HG03135 (cell line): ENCODE measurements around the gene DUSP15.
"Not testable (repeated sequence)": the region's sequence is repeated elsewhere in the genome, so short reads cannot be mapped to it uniquely, and the experiment has no call there.

Experiments
- ATAC-seq: cut with Tn5 transposase; IDR thresholded peaks from one replicate; pipeline ENCODE4 v1.9.1; 2021; ENCODE audit warnings: mild to moderate bottlenecking, moderate library complexity; ENCODE audit not compliant: unreplicated experiment

Gene DUSP15

DNA sequence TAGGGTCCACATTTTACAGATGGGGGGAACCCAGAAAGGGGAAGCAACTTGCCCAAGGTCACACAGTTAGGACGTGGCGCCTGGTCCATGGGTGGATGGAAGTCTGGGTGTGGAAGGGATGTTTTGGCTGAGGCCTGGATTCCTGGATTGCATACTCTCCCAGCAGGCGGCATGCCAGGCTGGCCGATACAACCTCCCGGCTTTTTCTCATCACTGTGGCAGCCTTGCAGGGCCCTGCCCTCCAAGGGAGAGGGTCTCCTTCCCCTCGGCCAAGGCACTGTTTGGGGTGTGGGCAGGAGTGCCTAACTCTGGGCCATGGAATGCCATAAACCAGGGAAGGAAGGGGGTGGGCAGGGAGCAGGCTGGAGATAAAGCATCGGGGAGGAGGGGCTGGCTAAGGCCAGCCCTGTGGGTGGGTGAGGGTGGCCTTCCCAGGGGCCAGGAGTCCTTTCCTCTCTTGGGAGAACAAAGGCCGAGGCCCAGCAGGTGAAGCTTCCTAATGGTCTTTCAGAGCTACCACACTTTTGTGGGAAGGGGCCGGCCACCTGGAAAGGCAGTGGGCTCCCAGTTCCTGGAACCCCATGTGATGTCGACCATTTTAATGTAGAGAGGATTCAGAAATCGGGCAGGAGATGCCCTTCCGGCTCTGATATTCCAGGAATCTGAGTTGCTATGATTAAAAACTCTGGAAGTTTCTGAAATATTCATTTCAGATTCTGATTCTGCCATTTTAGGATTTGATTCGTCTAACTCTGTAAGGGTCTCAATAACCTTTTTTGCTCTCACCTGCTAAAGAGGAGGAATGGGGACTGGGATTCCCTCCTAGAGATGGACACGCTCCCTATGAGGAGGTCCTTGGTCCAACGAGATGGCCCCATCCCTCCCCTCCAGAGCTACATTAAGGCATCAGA lies 29.2 kb downstream of the DUSP15 start:
- no peak for ATAC-seq

DNA sequence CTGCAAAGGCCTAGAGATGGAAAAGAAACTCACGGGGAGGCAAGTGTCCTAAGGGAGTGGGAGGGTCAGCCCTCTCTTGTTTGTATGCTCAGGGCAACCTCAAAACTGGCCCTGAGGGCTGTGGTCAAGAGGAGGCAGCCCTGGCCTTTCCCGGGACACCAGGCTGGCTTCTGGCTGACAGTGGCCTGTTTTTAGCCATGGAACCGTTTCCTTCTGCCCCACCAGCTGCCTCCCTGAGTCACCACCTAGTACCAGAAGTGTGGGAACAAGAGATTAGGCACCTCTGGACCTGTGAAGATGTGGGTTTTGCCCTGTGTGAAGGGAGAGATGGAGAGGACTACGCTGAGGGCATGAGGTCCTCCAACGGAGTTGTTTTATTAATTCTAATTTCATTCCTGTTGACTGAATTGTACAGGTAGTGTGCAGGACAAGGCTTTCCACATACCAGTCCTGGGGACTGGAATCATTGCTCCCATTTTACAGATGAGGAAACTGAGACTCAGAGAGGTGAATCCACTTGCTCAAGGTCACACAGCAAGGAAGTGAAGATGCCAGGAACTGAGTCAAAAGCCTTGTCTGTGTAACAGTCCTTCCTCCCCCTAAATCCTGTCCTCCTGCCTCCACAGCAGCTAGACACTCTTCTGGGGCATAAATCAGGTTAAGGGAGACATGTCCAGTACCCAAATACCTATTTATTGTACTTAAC lies 30.4 kb downstream of the DUSP15 start:
- ATAC-seq = no peak

DNA sequence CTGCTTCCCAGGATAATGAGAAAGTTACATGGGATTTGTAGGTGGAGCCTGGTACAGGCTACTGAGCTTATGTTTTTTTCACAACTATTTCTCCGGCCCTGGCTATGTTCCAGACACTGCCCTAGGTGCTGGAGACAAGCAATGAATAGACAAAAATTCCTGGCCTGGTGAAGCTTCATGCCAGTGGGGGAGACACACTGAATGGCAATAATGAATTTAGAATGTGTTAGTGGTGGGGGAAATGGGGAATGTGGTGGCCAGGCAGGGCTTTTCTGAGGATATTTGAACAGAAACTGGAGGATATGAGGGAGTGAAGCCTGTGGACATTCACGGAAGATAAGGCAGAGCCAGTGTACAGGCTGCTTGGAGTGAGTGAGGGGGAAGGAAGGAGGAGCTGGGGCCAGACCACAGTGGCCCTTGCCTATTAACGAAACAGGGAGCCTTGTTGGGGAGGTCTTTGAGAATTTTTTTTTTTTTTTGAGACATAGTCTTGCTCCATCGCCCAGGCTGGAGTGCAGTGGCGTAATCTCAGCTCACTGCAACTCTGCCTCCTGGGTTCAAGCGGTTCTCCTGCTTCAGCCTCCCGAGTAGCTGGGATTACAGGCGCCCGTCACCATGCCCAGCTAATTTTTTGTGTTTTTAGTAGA lies 31.6 kb downstream of the DUSP15 start:
- ATAC-seq = no peak

DNA sequence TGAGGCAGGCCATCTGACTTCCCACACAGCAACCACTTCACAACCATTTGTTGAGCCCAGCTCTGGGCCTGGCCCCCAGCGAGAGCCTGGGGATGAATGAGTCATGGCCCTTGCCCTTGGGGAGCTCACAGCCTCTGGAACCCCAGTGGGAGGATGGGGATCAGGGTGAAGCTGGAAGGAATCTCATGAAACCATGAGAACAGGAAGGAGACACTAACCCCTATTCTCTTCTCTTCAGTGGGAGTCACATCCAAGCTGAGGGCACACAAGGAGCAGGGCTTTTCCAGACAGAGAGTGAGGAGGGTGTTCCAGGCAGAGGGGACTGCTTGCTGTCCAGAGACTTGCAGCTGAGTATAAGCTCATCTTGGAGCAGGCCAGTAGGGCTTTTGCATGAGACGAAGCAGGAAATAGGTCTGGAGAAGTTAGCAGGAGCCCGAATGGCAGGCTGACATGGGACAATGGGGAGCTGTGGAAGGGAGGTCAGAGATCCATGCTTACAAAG lies 32.4 kb downstream of the DUSP15 start:
- no peak for ATAC-seq

DNA sequence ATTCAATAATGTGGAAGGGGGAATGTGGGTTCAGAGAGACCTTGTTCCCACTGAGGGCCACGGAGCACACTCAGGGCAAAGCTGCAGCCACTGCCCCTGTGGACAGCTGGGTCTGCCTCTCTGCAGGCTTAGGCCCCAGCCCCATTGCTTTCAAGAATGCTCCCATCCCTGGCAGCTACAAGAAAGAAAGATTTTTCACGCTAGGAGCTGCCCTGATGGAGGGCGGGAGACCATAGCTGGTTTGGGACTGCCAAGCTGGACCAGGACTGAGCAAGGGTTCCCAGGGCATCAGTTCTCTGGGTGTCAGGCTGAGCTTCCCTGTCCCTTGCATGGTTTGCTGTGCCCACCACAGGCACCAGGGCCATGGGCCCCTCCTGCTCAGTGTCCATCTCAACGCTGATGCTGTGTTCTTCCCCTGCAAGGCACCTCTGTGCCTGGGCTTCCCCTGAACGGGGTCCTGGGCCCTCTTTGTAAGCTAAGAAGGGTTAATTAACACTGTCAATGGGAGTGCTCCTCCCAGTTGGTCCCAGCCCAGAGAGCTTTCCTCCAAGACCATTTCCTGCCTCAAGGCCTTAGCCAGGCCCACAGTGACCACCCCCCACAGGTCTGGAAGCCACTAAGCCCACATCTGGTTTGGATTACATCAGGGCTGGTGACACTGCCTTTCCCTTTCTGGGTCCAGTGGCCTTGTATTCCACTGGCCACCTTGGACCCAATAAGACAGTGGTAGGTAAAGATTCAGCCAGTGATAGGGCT lies 33.3 kb downstream of the DUSP15 start:
- no peak for ATAC-seq

DNA sequence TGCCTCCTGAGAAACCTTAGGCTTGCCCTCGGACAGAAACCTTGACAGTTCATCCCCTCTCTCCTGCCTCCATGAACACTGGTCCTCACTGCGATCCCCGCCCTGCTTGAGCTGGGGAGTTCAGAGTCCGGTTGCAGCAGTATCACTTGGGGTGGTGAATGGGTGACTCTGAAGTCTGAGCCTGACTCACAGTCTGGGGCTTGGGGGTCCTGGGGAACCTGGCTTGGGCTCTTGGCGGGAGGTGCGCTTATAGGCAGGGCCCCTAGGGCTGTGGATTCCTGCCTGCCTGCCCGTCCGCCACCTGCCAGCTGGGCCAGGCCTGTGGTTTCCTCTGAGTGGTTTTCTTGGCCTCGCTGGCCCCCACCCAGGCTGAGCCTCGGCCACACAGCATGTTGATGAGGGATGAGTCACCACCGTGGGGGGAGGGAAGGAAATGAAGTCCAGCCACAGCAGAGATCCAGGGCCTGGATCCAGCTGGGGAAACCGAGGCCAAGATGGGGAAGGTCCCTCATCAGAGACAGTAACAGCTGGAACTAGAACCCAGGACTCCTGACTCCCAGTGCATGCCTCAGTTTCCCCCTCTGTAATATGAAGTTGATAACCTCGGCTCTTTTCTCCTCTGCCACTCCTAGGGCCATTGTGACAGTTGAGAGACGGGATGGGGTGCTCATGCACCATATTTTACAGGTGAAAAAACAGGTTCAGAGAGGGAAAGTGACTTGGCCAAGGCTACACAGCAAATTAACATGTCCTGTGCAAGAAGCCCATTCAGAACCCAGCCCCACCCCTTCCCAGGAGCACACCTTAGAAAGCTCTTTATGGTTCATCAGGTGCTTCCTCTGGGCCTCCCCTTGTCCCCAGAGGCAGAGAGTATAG lies 34.1 kb downstream of the DUSP15 start:
- ATAC-seq = peak; percentile 68

DNA sequence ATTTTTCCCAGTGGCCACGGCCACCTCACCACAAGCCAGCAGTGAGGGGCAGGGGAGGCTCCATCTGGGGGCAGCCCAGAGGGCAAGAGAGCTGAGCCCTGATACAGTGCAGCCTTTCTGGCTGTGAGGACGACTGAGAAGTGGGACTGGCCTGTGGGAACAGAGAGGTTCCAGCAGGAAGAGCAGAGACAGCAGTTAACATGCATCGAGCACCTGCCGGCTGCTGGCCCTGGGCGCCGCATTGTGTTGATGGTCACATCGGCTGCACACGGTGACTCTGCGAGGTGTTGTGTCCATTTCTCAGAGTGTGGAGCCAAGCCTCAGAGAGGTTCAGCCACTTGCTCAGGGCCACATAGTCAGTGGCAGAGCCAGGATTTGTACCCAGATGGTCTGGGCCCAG lies 34.8 kb downstream of the DUSP15 start:
- peak; percentile 16 for ATAC-seq

DNA sequence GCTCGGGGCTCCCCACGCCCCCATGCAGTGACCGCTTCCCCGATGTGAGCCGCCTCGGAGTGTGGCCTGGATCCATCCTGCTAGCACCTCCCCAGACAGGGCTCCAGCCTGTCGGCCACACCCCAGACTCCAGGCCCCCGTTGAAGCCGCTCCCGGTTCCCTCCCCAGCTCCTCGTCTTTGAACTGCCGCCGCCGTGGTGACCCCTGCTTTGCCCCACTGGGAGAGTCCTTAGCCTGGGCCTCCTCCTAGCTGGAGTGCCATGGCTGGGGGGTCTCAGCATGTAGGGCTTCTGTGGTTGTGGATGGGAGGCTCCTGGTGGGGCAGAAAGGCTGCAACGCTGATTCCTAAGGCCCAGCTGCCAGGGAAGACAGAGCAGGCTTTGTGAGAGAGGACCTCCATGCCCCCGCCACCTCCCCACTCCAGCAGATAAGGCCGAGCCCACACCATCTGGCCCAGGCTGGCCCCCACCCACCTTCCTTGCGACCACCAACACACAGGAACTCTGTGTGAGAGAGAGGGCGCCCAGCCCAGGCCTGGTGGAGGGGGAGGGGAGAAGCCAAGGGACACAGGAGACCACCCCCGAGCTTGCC lies 36.3 kb downstream of the DUSP15 start:
- no peak for ATAC-seq

DNA sequence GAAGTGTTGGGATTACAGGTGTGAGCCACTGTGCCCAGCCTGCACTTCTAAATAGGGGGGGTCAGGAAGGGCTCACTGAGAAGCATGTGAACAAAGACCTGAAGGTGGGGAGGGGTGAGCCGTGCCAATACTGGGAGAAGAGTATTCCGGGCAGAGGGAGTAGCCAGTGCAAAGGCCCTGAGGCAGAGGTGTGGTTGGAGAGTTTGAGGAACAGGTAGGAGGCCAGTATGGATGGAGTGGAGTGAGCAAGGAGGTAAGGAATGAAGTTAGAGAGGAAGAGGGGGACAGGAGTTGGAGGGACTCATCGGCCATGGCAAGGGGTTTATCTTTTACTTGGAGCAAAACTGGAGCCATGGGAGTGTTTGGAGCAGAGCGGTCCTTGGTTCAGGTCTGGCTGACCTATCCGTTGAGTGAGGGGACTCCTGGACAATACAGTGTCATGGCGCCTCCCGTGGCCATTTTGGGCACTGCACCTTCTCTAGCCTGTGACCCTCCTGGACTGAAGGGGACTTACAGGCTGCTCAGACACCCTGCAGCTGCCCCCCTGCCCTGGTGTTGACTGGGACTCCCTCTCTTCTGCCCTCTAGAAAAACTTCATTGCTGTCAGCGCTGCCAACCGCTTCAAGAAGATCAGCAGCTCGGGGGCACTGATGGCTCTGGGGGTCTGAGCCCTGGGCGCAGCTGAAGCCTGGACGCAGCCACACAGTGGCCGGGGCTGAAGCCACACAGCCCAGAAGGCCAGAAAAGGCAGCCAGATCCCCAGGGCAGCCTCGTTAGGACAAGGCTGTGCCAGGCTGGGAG lies 37.0 kb downstream of the DUSP15 start:
- no peak for ATAC-seq

DNA sequence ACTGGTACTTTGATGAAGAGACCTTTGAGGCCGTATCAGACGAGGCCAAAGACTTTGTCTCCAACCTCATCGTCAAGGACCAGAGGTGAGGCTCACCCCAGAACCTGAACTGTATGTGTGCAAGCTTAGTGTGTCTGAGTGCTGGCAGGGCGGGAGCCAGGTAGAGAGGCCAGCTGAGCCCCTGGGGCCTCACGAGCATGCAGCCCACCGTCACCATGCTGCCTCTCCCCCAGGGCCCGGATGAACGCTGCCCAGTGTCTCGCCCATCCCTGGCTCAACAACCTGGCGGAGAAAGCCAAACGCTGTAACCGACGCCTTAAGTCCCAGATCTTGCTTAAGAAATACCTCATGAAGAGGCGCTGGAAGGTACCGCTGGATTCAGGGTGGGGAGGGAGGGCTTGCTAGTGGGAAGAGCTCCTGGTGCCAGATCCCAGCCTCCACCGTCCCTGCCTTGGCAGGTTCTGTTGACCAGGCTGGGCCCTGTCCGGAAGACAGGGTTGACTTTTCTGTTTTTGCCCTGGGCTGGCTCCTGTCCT lies 38.5 kb downstream of the DUSP15 start:
- ATAC-seq = no peak

DNA sequence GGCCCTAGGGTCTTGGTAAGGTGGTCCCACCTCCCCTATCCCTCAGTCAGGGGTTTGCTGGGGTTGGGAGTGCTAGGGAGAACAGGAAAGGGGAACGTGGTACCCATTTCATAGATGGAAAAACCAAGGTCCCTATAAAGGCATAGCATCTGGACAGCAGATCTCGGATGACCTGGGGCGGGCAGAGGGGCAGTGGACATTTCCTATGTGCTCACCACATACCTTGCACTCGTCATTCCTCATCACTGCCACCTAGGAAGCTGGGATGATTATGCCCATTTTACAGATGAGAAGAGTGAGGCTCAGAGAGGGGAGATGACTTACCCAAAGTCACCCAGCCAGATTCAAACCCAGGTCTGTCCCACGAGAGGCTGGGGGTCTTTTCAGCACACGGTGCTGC lies 39.1 kb downstream of the DUSP15 start:
- no peak for ATAC-seq

DNA sequence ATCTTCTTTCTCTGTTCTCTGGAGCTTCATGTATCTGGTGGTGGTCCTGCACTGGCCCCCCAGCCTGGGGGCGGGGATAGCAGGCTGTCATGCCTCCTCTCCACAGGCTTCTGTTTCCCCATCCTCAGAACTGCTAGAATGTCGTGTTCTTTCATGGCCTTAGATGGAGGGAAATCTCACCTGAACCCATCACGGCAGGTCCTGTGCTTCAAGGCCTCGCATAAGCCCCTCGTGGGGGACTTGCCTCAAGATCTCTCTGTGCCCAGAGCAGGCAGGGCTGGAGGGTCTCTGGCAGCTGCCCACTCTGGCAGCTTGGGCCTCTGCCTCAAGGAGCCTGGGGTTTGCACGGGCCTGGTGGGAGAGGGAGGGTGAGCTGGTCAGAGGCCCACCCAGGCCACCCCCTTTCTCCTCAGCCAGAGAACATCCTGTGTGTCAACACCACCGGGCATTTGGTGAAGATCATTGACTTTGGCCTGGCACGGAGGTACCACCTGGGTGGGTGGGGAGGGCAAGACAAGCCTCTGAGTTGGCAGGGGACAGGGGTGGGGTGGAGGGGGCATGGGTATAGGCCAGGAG lies 39.8 kb downstream of the DUSP15 start:
- ATAC-seq = no peak

DNA sequence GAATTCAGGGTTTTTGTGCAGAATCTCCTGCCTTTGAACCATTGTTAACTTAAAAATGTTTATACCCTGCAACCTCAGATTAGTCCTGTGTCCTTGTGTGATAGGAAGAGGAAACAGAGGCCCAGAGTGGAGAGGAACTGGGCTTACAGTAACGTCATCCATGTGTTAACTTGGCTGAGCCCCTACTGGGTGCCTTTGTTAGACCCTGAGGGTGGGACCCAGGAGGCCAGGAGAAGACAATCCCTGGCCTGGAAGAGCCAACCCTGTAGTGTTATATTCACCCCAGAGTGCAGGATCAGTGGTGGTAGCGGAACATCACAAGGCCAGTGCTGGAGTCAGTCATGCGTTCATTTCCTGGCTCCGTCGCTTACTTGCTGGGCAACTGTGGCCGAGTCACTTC lies 40.6 kb downstream of the DUSP15 start:
- ATAC-seq = no peak

DNA sequence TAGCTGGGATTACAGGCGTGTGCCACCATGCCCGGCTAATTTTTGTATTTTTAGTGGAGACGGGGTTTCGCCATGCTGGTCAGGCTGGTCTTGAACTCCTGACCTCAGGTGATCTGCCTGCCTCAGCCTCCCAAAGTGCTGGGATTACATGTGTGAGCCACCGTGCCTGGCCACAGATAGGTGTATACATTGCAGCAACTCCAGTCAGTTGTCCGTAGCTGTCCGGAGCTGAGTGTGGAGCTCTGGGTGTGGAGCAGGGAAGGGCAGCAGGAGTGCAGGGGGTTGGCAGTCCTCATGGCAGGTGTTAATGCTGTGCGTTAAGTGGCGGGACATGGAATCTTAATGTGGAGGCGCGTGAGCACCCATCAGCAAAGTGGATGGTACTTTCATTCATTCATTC lies 42.3 kb downstream of the DUSP15 start:
- not testable (repeated sequence) for ATAC-seq

DNA sequence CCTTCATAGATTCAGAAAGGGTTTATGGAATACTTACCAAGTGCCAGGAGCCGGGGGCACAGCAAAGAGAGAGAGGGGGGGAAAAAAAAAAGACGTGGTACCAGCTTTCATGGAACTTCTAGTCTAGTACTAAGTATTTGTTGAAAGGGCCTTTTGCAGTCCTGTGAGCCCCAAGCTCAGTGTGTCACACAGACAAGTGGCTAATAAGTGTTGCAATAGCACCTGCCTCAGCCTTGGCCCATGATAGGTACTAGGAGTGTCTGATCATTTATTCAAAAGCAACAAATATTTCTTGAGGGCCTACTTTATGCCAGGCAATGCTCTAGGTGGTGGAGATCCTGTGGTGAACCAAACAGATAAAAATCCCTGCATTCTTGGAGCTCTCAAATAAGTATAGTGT lies 43.3 kb downstream of the DUSP15 start:
- no peak for ATAC-seq

DNA sequence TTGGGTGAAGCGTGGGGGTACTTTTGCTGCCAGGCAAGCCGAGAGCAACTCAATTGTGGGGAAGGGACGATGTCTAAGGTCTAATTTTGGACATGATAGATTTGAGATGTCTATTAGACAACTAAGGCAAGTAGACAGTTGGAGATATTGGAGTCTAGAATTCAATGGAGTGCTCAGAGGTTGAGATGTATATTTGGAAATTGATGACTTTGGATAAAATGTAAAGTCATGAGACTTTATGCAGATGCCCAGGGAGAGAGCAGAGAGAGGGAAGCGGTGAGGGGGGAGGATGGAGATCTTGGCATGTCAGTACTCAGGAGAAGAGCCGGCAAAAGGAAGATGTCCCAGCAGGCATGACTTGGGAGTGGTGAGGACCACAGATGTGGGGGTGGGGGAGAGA lies 44.3 kb downstream of the DUSP15 start:
- no peak for ATAC-seq

DNA sequence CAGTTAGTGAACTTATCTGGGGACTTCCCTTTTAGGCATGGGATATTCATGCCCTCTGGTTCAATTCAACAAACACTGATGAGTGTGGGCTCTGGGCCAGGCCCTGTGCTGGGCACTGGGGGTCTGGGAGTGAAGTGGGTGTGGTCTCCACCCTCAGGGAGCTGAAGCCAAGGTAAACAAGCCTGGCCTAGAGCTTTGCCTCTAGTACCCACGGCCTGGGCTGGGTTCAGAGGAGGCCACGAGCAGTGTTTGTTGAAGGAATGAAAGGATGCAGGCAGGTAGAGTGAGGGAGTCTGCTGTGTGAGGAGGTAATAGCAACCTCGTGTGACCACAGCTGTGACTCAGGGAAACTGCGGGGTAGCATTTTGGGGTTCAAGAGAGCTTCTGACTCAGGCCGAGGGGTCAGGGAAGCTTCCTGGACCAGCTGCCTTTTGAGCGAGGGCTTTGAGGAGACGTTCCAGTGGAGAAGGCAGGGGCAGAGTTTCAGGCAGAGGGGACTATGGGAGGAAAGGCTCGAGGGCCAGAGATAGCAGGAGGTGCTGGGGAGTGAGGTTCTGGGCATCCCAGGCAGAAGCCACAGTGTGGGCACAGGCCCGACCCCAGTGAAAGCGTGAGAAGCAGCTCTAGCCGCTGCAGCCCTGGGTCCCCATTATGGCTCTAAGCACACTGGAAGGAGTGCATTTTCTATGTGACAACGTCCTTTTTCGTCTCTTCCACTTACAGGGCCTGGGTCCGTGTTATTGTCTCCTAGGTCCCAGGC lies 45.6 kb downstream of the DUSP15 start:
- ATAC-seq = no peak
